Measurements from ENCODE around the gene CLDN5. TPM values are rescaled to one million over a fixed set of nuclear protein-coding genes. Genes with fewer than 3 reads are reported as not detected.

Gene CLDN5
- total and polyA plus RNA-seq, 7 donors, result 3.5 to 129 (median 57.4) TPM

- Histone ChIP-seq H3K4me1 (peaks cover 0 to 35% (median 21%) of the 10 kb centered on the region in 4 donors), H3K27ac (no peak overlapping the region), H3K4me3 (peak overlapping the region in 3 of 4 donors; percentile 28 to 97 (median 89)), H3K36me3 (peaks cover 0 to 7% (median 0%) of the 10 kb centered on the region in 4 donors), H3K27me3 (no peaks in the 10 kb centered on the region), H3K9me3 (no peaks in the 10 kb centered on the region)
- intact Hi-C loops (cut with DNase I), result no loop called here
- DNase-seq, result no peak
- 1% methylated on average over 15 of the region's 15 CpGs for WGBS, 2 donors
- TF ChIP-seq POLR2AphosphoS5 (IDR thresholded peaks at IDR 0.05) (no peak), POLR2A (IDR thresholded peaks at IDR 0.05) (no peak)
Observed at GRCh38 chr22:19480173-19480568, 44.0 kb downstream of the CLDN5 start.

- WGBS, 2 donors, result 0 to 1% methylated on average over 50 of the region's 50 CpGs
Observed at GRCh38 chr22:19479355-19480172, 44.6 kb downstream of the CLDN5 start, which contains the start of gene CDC45. Gene CDC45 (plus strand): TSS chr22:19479920. CDS start chr22:19479969, 49 bp downstream.

GRCh38 chr22:19478901-19479354 is 45.3 kb downstream of the CLDN5 start, which contains the start of gene UFD1:
Gene UFD1 (minus strand): TSS chr22:19479193. CDS start chr22:19479085, 108 bp downstream.
- Histone ChIP-seq H3K27me3 (no peaks in the 10 kb centered on the region), H3K36me3 (peaks cover 4 to 20% (median 7%) of the 10 kb centered on the region in 4 donors), H3K9me3 (no peaks in the 10 kb centered on the region), H3K4me3 (peak within 1 kb of the TSS; percentile 82 to 97 (median 86)), H3K27ac (peak within 1 kb of the TSS; percentile 87 to 94 (median 91)), H3K4me1 (peaks cover 0 to 35% (median 21%) of the 10 kb centered on the region in 4 donors)
- no peak for TF ChIP-seq CTCF (IDR thresholded peaks at IDR 0.05)
- peak; percentile 23 to 51 for TF ChIP-seq POLR2A (IDR thresholded peaks at IDR 0.05)
- peak; percentile 66 to 90 (median 78) for TF ChIP-seq POLR2AphosphoS5 (IDR thresholded peaks at IDR 0.05)
- TF ChIP-seq EP300 (IDR thresholded peaks at IDR 0.05), result no peak
- WGBS, 2 donors, result 0% methylated on average over 42 of the region's 42 CpGs
- intact Hi-C loops (cut with DNase I), result loop anchor here (1.0 to 5.0 kb wide), 4 partner anchors 47 to 357 kb away; partner anchors contain the start of genes DGCR2, ESS2, MRPL40 and SLC25A1
- DNase-seq, result peak; percentile 91

More at GRCh38 chr22:19479355-19480172, 44.6 kb downstream of the CLDN5 start, which contains the start of gene CDC45:
- TF ChIP-seq POLR2A (IDR thresholded peaks at IDR 0.05), result no peak
- TF ChIP-seq POLR2AphosphoS5 (IDR thresholded peaks at IDR 0.05), result peak in 1 of 4 donors; percentile 20
- no peak for TF ChIP-seq CTCF (IDR thresholded peaks at IDR 0.05)
- Histone ChIP-seq H3K4me3 (peak within 1 kb of the TSS; percentile 82 to 97 (median 86)), H3K36me3 (peaks cover 3 to 13% (median 5%) of the 10 kb centered on the region in 4 donors), H3K9me3 (no peaks in the 10 kb centered on the region), H3K4me1 (peaks cover 0 to 35% (median 21%) of the 10 kb centered on the region in 4 donors), H3K27ac (peak within 1 kb of the TSS; percentile 87 to 94 (median 91)), H3K27me3 (no peaks in the 10 kb centered on the region)
- DNase-seq, result peak; percentile 98
- intact Hi-C loops (cut with DNase I), result loop anchor here (1.0 to 5.0 kb wide), 4 partner anchors 47 to 357 kb away; partner anchors contain the start of genes DGCR2, ESS2, MRPL40 and SLC25A1

GRCh38 chr22:19478045-19478900 is 45.9 kb downstream of the CLDN5 start:
- intact Hi-C loops (cut with DNase I), result loop anchor here (2.0 to 5.0 kb wide), 3 partner anchors 299 to 356 kb away; partner anchors contain the start of genes DGCR2, ESS2 and SLC25A1

More at GRCh38 chr22:19478045-19478900, 45.9 kb downstream of the CLDN5 start:
- H3K4me3 ChIP-seq, result peak overlapping the region; percentile 82 to 97 (median 86)
- H3K27me3 ChIP-seq, result no peaks in the 10 kb centered on the region
- H3K36me3 ChIP-seq, result peaks cover 7 to 26% (median 11%) of the 10 kb centered on the region in 4 donors
- H3K4me1 ChIP-seq, result peaks cover 0 to 35% (median 21%) of the 10 kb centered on the region in 4 donors
- H3K9me3 ChIP-seq, result no peaks in the 10 kb centered on the region
- peak overlapping the region; percentile 87 to 94 (median 91) for H3K27ac ChIP-seq
- TF ChIP-seq POLR2A (IDR thresholded peaks at IDR 0.05), result no peak
- no peak for TF ChIP-seq EP300 (IDR thresholded peaks at IDR 0.05)
- TF ChIP-seq CTCF (IDR thresholded peaks at IDR 0.05), result no peak
- no peak for TF ChIP-seq POLR2AphosphoS5 (IDR thresholded peaks at IDR 0.05)
- DNase-seq, result no peak
- WGBS, 2 donors, result 0 to 2% methylated on average over 31 of the region's 31 CpGs

Data from sigmoid colon (tissue), 7 donors.